Keratinocyte (primary cell): ENCODE data around the gene TTLL5.

Source experiments
- EZH2 ChIP-seq: IDR thresholded peaks from one replicate; pipeline ENCODE4 v1.6.1; 2012; ENCODE audit warnings: inconsistent platforms, mild to moderate bottlenecking, low read length, moderate library complexity
- TF ChIP-seq, protein P1 (sequence below), 3 experiments: IDR thresholded peaks in 1 of 3; conservative IDR thresholded peaks in 1 of 3; optimal IDR thresholded peaks in 1 of 3; 2 replicates in 2 of 3; 3 replicates in 1 of 3; pipeline versions ENCODE3 to v1.5.1; 2011; ENCODE audit warnings: low read length in 3 of 3, mild to moderate bottlenecking in 3 of 3, moderate library complexity in 2 of 3, control low read depth in 1 of 3, inconsistent platforms in 1 of 3; ENCODE audit not compliant: insufficient read depth in 2 of 3; ENCODE audit errors: extremely low read depth in 1 of 3

GRCh38 chr14:75709207-75709812 lies 48.3 kb downstream of the TTLL5 start:
- TF ChIP-seq, protein P1, sequence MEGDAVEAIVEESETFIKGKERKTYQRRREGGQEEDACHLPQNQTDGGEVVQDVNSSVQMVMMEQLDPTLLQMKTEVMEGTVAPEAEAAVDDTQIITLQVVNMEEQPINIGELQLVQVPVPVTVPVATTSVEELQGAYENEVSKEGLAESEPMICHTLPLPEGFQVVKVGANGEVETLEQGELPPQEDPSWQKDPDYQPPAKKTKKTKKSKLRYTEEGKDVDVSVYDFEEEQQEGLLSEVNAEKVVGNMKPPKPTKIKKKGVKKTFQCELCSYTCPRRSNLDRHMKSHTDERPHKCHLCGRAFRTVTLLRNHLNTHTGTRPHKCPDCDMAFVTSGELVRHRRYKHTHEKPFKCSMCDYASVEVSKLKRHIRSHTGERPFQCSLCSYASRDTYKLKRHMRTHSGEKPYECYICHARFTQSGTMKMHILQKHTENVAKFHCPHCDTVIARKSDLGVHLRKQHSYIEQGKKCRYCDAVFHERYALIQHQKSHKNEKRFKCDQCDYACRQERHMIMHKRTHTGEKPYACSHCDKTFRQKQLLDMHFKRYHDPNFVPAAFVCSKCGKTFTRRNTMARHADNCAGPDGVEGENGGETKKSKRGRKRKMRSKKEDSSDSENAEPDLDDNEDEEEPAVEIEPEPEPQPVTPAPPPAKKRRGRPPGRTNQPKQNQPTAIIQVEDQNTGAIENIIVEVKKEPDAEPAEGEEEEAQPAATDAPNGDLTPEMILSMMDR (optimal IDR thresholded peaks at IDR 0.05 in 1 of 3, IDR thresholded peaks at IDR 0.05 in 1 of 3, conservative IDR thresholded peaks at IDR 0.05 in 1 of 3; ENCODE audit: extremely low read depth in 1 of 3, insufficient read depth in 2 of 3, low read length in 3 of 3): peak; percentile 68 to 78 (median 75)
- no peak for TF ChIP-seq EZH2
